GM04503 (cell line): ENCODE data around the gene TRABD2A.

ENCODE experiments used
- DNase-seq: peaks from one replicate; pipeline ENCODE4 v3.0.0-alpha.2; 2012; ENCODE audit warnings: low read depth

TRABD2A gene

DNA sequence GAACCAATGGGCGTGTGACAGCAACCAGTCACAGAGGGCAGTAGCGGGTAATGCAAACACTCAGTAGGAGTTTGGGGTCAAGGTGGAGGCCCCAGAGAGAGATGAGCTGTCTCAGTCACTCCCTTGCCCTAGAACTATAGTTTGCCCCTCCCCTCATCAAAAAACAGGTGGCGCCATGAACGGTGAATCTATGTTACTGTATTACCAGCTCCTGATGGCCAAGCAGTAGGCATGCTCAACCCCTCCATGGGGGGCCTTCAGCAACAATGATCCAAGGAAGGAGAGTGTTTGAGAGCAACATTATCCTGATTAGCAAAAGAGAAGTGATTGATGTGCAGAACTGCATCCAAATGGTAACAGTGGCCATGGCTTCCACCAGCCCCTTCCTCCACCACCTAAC is 30.4 kb downstream of the TRABD2A start:
- DNase-seq: no peak

DNA sequence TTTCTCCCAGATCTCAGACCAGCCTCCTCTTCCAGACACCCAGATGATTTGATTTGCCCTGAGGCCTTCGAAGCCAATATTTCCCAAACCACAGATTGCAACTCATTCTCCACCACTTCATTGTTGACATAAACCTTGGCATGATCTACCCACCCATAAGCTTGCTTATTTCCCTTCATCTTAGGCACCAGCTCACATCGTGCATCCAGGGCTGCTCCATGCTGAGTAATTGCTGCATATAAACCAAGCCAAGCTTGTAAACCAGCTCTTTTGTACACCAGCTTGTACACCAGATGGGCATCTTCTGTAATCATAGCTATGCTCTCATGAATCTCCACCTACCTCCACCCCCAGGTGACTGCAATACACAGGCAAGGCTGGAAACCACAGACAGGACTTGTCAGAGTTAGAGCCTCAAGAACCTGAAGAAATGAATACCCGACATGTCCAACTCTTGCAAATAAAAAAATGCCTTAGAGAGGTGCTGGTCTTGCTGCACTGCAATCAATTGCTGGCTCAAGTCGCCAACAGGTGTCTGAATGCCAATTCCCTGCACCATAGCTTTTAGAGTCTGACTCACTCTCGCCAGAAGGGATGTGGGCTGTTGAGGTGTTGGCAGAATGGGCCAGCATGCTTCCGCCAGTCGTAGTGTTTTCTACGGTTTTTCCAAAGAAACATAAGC is 31.5 kb downstream of the TRABD2A start:
- no peak for DNase-seq

DNA sequence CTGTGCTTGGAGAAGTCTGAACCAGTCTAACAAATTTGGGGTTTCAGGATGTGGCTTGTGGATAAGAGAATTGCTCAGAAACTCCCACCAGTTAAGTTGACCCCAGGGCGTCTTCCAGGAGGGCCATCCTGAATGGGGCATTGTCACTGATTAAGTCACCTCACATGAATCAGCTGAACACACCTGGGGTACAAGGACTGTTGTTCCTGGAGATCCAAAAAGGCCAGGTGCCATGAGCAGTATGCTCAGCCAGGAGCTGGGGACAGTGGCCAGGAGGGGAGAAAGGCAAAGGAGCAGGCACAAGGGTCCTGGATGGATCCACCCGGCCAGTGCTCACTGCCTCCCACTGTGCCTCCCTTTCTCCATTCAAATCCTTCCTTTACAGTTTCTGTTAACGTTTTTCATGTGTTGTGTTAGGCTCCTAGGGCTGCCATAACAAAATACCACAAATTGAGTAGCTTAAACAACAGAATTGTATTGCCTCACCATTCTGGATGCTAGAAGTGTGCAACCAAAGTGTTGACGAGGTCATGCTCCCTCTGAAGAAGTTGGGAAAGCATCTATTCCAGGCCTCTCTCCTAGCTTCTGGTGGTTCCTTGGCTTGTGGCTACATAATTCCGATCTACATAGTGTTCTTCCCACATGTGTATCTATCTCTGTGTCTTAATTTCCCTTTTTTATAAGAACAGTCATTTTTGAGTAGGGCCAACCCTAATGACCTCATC is 33.4 kb downstream of the TRABD2A start:
- DNase-seq: no peak

DNA sequence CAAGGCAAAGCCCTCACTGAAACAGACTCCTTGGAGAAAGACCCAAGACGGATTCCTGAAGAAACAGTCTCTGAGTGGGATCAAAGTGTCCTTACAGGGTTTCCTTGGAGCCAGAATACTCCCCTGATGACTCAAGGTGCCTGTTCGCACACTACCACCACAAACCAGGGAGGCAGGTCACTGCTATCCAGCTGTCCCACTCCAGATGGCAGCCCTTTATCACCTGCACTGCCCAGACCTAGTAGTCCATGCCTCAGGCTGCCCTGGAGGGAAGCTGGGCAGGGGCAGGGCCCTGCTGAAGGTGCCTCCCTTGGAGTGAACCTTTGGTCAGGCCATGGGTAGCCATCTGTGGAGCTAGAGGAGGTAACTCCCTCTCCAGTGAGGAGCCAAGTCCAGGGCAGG is 34.1 kb downstream of the TRABD2A start:
- no peak for DNase-seq

DNA sequence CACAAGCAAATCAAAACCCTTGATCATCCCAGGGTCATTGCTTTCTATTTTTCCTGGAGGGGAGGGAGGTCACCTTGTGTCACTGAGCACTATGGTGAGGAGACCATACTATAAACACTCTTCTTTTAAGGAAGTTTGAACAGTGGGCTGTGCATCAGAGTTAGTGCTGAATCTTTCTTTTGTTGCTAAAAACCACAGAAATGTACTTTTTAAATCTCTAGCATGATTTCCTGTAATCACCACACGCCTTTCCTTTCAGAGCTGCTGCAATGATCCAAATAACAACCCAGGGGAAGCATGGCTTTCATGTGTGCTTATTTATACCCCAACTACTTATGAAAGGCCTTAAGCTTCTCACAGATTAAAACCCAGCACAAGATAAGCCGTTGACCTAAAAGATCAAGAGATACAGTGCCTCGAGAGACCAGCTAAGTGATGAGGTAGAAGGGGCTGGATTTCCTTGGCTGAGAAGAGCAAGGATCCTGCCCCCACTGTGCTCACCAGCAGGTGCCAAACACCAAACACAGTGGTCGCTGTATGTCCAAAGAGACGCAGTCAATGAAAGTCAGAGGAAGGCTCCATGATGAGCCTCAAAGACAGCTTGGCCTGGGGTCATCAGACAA is 34.7 kb downstream of the TRABD2A start:
- DNase-seq: no peak

DNA sequence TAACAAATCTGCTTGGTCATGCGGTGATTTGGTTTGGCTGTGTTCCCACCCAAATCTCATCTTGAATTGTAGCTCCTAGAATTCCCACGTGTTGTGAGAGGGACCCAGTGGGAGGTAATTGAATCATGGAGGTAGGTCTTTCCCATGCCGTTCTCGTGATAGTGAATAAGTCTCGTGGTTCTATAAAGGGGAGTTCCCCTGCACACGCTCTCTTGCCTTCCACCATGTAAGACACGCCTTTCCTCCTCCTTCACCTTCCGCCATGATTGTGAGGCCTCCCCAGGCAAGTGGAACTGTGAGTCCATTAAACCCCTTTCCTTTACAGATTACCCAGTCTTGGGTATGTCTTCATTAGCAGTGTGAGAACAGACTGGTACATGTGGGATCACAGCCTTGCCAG is 36.7 kb downstream of the TRABD2A start:
- no peak for DNase-seq

DNA sequence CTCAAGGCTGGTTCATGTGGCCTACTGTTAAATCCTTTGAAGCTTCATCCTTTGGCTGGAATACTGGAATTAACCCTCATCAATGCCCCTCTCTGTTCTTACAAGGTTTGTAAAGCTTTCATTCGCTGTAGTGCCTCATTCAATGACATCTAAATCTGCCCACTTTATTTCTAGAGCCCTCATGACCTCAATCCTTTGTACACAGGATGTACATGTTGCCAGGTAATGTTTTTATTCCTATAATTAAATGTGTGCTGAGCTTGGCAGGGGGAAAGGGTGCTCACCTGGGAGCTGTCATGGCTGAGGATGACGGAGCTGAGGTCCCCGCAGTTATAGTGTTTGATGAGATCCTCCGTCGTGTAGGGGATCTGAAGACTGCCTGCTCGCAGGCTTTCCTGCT is 39.3 kb downstream of the TRABD2A start:
- no peak for DNase-seq

DNA sequence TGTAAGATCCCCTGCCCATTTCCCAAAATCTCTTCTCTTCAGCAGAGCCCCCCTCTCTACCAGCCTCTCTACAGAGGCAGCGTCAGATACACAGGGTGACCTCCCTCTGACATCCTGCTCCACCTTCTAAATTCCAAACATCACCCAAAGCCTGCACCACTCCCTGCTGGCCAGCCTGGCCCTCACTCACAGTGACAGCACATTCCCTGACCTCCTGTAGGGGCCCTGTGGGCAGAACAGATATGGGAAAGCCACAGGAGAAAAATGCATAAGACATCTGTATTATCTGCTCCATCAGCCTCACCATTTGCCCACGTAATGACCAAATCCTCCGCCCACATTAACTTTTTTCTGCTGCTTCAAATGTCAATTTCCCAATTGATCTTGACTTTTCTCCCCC is 40.6 kb downstream of the TRABD2A start:
- no peak for DNase-seq

DNA sequence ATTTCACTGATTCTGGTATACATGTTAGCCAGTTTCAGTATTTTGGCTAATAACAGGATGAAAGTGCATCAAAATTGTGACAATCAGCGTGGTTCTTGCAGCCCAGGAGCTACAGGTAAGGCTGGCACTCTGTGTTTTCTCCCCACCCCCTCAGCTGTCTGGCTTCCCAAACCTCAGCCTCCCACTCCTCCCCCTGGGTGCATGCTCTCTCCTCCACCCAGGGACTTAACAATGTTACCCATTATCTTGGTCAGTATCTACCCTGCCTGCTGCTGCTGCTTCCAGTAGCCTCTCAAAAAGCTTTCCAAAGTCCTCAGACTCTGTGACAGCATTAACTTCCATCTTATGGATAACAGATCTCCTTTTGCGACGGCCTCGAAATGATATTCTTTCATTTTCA is 41.0 kb downstream of the TRABD2A start:
- DNase-seq: no peak

DNA sequence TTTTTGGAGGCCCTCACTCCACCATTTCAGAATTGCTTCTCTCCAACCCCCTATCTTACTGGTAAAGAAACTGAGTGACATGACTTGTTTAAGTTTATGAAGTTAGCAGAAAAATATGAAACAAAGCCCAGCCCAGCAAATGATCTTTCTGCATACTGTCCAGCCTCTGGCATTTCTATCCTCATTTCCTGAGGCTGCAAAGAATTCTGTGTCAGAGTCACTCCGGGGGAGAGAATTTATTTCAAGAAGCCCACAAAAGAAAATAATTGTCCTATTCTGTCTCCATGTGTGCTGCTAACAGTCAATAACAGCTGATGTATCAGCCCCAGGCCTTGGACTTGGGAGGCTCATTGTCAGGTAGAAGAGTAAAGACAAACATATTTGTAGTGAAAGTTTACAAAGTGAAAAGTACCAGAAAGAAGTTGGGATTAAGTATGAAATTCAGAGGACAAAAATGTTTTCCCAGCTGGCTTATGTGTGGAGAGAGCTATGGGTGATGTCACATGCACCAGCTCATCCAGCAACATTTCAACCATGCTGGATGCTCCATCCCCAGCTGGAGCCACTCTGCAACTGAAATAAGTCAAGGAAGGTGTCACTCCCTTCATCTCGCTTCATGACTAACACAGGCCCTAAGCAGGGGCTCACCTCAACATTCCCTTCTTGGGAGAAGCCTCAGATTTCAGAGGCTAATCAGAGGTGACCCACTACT is 42.3 kb downstream of the TRABD2A start:
- DNase-seq: no peak

DNA sequence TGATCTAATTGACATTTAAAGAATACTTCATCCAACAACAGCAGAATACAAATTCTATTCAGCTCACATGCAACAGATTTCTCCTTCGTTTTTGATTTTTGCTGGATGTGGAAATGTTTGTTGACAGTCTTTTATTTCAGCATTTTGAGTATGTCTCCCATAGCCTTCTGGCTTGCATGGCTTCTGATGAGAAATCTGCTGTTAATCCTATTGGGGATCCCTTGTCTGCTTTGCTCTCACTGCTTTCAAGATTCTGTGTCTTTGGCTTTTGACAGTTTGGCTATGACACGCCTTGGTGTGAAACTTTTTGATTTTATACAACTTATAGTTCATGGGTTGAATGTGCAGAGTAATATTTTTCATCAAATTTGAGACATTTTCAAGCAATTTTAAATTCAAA is 44.7 kb downstream of the TRABD2A start:
- no peak for DNase-seq

DNA sequence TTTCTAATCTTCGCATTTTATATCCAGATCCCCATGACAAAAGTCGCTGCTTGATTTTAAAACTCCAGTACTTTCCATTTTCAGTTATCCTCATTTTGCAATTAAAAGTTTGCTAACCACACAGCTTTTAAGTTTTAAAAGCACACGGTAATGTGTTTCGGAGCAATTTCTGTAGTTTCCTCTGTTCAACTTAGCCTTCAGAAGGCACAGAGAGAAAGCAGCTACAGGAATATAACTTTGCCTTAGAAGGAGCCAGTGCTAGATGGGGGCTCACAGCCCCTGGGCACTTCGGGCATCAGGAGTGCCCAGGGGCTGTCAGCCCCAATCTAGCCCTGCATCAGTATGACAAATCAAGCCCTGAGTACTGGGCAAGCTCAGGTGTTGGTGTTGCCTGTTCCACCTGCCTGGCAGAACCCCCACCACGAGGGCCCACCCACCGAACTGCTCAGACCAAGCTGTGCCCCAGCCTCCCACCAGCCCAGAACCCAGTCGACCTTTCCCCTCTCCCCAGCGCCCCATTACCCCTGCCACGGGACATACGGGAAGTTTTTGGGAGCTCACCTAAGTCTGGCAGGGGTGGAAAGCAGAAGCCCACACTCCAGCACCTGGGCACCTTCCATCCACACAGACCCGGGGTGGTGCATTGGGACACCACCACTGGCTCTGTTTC is 47.3 kb downstream of the TRABD2A start:
- no peak for DNase-seq

DNA sequence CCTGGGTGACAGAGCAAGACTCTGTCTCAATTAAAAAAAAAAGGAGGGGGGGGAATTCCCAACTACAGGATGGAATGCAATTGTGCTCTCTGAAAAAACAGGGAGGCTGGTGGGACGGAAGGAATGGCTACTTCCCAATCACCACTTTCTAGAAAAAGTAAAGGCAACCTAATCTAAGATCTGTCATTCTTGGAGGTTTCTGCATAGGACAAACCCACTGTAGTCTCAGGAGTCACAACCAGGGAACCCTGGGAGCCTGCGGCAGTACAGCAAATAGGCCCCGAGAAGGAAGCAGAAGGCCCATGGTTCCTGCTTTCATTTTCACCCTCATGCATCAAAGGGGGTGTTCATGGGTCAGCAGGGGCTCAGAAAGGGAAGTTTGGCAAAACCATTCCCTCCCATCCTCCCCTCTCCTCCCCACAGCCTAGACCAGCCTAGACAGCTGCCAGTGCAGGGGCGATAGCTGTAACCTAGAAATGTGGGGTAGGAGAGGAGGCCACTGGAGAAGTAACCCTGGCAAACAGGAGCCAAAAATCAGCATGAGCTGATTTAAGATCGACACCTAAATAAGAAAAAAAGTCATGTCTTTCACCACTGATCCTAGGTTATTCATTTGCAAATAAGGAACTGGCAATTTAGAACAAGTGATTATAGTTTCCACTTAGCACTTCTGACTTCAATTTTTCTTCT is 48.0 kb downstream of the TRABD2A start:
- DNase-seq: no peak

DNA sequence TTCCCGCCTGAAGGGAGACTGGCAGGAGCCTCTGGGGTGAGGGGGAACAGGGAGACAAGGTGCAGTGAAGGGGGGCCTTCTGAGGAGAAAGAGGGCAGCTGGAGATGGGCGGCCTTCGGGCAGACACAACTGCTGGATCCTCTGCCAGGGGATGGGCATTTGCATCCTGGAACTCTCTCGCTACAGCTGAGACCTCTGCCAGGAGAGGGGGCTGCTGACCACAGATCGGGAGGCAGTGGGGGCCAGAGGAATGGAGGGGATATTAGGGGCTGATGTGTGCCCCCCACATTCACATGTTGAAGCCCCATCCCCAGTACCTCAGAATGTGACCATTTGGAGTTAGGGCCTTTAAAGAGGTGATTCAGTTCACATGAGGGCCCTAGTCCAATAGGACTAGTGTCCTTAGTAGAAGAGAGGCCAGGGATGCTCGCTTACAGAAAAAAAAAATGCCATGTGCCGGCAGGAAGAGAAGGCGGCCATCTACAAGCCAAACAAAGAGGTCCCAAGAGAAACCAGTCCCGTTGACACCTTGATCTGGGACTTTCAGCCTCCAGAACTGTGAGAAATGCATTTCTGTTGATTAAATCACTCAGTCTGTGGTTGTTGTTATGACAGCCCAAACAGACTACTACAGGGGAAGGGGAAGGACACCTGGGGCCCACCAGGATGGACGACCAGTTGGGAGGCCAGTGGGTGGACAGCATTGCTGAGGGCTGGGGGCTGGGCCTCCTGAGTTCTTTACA is 50.0 kb downstream of the TRABD2A start:
- DNase-seq: no peak

DNA sequence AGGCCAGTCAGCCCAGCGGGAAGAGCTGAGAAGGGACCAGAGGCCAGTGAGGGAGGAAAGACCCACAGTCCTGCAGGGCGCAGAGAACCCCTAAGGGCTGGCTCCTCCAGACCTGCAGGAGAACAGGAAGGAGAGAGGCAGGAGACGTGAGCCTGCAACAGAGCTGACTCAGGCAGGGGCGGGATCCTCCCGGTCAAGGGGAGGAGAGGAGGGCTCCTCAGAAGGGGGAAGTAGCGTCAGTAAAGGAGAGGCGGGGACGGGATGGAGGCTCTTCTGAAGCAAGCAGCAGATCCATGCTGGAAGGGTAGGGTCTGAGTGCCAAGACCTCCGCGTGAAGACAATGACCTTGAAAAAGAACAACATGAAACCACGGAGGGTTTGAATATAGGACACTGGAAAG is 50.8 kb downstream of the TRABD2A start:
- DNase-seq: no peak

DNA sequence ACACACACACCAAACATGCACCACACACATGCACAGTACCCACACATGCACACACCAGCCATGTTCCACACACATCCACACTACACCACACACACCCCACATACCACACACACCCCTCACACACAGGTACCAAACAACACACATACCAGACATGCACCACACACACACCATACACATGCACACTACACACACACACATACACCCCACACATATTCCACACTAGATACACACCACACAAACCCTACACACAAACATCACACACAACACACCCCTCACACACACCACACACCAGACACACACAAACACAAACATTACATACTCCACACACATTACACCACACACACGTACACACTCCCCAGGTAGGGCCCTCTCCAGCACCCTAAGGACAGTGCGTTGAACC is 51.2 kb downstream of the TRABD2A start:
- DNase-seq: no peak

DNA sequence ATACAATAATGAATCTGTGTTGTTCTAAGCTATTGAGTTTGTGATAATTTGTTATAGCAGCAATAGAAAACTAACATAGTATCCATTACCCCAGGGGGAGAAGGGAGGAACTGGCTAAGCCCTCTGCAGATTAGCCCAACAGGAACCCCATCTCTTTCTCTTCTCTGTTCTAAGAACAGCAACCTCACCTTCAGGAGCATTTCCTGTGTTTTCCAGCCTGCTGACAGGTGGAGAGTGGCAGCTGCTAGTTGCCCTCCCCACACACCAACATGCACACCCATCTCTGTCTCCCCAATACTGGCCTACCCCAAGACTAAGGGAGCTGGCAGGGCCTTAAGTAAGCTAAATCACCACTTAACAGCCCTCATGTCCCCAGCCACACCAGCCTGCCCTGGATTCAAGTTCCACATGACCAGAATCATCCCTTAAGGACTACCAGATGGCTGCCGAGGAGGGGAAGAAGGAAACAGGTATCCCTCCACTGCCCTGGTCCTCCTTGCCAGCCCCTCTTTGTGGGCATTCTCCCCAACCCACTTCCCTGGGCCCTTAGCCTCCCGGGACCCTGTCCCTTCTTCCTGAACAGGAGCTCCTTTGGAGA is 52.8 kb downstream of the TRABD2A start:
- DNase-seq: no peak

DNA sequence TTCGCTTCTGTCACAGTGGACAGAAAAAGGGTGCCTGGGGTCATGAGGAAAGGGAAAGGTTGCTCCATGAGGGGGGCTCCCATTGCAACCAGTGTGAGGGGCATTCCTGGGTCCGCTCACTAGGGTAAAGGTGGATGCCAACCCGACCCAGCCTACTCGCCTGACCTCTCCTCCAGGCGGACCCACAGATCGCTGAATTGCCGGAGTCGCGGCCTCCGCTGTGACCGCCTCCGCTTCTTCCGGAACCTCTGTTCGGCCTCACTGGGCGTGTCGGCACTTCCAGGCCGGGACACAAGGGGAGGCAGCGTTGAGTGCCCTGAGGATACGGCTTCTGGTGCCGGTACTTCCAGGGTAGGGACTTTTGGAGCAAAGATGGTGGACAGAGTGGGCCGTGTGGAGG is 57.1 kb downstream of the TRABD2A start:
- no peak for DNase-seq

DNA sequence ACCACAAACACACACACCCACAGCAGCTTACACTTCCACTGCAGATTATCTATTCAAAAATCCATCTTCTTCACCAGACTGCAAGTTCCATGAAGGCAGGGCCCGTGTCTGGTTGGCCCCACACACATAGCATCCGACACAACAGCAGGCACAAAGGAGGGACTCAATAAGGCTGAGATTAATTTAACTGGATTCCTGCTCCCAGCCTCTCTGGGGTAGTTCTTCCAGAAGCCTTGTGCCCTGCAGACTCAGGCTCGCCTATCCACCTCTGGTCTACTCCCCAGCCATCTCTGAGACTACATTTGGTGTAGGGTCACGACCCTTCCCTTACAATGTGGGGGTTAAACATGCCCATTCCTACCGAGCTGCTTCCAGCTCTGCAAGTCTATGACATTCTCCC is 57.7 kb downstream of the TRABD2A start:
- DNase-seq: no peak

DNA sequence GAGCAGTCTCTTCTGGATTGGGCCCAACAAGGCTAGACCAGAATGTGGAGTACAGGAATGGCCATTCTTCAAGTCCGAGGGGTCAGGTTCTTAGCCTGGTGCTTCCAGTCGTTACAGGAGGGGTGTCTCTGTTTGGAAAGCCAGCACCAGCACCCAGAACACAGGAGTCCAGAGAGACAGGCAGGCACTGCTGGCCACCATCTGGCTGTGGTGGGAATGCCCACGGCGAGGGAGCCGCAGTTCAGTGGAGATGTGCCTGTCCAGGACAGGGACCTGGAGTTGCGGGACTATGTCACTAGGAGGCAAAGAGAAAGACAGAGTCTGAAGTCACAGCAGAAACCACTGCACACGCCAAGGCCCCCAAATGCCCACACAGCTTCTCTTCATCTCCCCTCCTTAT is 59.1 kb downstream of the TRABD2A start:
- DNase-seq: no peak

DNA sequence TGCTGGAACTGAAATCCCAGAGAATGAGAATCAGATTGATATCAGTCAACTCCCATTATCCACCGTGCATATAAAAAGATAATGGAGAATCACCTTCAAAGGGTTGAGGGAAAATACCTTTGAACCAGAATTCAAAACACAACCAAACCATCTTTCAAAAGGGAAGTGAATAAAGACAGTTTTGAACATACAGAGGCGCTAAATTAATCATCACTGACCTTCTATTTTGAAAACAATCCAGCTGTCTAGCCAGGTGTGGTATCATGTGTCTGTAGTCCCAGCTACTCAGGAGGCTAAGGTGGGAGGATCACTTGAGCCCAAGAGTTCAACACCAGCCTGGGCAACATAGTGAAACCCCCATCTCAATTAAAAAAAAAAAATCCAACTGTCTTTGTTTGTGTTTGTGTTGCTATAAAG is 63.6 kb downstream of the TRABD2A start:
- DNase-seq: no peak
